Heart left ventricle (tissue), 13 donors: ENCODE results near the gene SLC7A1.

Source experiments
- CTCF ChIP-seq, 12 donors: fragments of 200-600 bp; sonication (generic) in 4 of 12; IDR thresholded peaks; one replicate each; pipeline versions ENCODE4 v1.5.0 to v1.8.0; 2018 to 2022; ENCODE audit warnings: antibody characterized with exemption in 12 of 12, mild to moderate bottlenecking in 5 of 12
- POLR2A ChIP-seq, 2 donors: fragments of 450-650 bp; IDR thresholded peaks; one replicate each; pipeline ENCODE4 v1.6.1; 2017; ENCODE audit warnings: antibody characterized with exemption in 2 of 2, mild to moderate bottlenecking in 2 of 2, moderate library complexity in 2 of 2
- donor health status: ischemic (EF 13 %, LVEDD 7.1; RV severe dilation, severe dysfunction).
- donor health status: DM: no; HTN: yes; CAD: no.
- donor health status: DM: no; HTN: no; CAD: no.
- donor health status: ischemic (EF 25% LVEDD 6.9; RV normal size, moderate dysfunction).
- donor health status: ischemic (EF 25% LVEDD 5.7; RV mildly dilated, moderate dysfunction).
- donor health status: ischemic (EF 35%, LVEDD 5.7; RV mildly dilated, moderate dysfunction).
- donor health status: nonischemic (EF 11% LVEDD 7.7; RV severe dilation, severe dysfunction).
- donor health status: DM: yes; HTN: yes; CAD: no.
- donor health status: PGD.
- donor health status: ischemic (EF 29% LVEDD 5.4; RV normal size, mild dysfunction).
- donor health status: nonischemic (EF 23%, LVEDD 6.1; RV moderate dilation, normal function).

GRCh38 chr13:29482504-29482903 is 113.0 kb downstream of the SLC7A1 start:
- no peak for TF ChIP-seq CTCF (IDR thresholded peaks at IDR 0.05)
- no peak for TF ChIP-seq POLR2A (IDR thresholded peaks at IDR 0.05)
